Nephron (organoid): Measurements from ENCODE around the gene FAM120B.

Experiments
- H3K27ac Mint-ChIP-seq, 3 experiments: 2 replicates each; pipeline ENCODE4 v1.8.0; 2020; ENCODE audit warnings: mixed read lengths in 3 of 3, mild to moderate bottlenecking in 2 of 3, moderate library complexity in 1 of 3
- H3K27me3 Mint-ChIP-seq: 2 replicates; pipeline ENCODE4 v1.8.0; 2021; ENCODE audit warnings: low read depth, mild to moderate bottlenecking, moderate library complexity, mixed read lengths
- H3K36me3 Mint-ChIP-seq: 2 replicates; pipeline ENCODE4 v1.8.0; 2020; ENCODE audit warnings: low read depth, mixed read lengths
- H3K4me1 Mint-ChIP-seq: 2 replicates; pipeline ENCODE4 v1.8.0; 2020; ENCODE audit warnings: mixed read lengths
- H3K4me3 Mint-ChIP-seq, 3 experiments: 2 replicates each; pipeline ENCODE4 v1.8.0; 2020; ENCODE audit warnings: mild to moderate bottlenecking in 3 of 3, mixed read lengths in 3 of 3, moderate library complexity in 2 of 3
- H3K9me3 Mint-ChIP-seq: 2 replicates; pipeline ENCODE4 v1.8.0; 2020; ENCODE audit warnings: mixed read lengths
- CTCF ChIP-seq, 3 experiments: fragments of 200-600 bp; sonication (generic); IDR thresholded peaks; one replicate each; pipeline ENCODE4 v1.5.0; 2021; ENCODE audit warnings: antibody characterized with exemption in 3 of 3; ENCODE audit not compliant: unreplicated experiment in 3 of 3

Gene FAM120B

GRCh38 chr6:170365593-170365992 is 59.0 kb downstream of the FAM120B start:
- H3K4me3 Mint-ChIP-seq: peak overlapping the region in 1 of 3 experiments; percentile 17
- peaks cover 3% of the 10 kb centered on the region for H3K27me3 Mint-ChIP-seq
- H3K36me3 Mint-ChIP-seq: peaks cover 42% of the 10 kb centered on the region
- H3K9me3 Mint-ChIP-seq: no peaks in the 10 kb centered on the region
- H3K4me1 Mint-ChIP-seq: peaks cover 46% of the 10 kb centered on the region
- peak overlapping the region; percentile 71 to 84 (median 76) for H3K27ac Mint-ChIP-seq
- TF ChIP-seq CTCF (IDR thresholded peaks at IDR 0.05; ENCODE audit: unreplicated experiment in 3 of 3): no peak

GRCh38 chr6:170366248-170366960 is 59.8 kb downstream of the FAM120B start:
- TF ChIP-seq CTCF (IDR thresholded peaks at IDR 0.05; ENCODE audit: unreplicated experiment in 3 of 3): no peak
- H3K9me3 Mint-ChIP-seq: no peaks in the 10 kb centered on the region
- peak overlapping the region; percentile 71 to 76 (median 72) for H3K27ac Mint-ChIP-seq
- H3K36me3 Mint-ChIP-seq: peaks cover 48% of the 10 kb centered on the region
- H3K27me3 Mint-ChIP-seq: peaks cover 3% of the 10 kb centered on the region
- peak overlapping the region in 1 of 3 experiments; percentile 17 for H3K4me3 Mint-ChIP-seq
- H3K4me1 Mint-ChIP-seq: peaks cover 49% of the 10 kb centered on the region

GRCh38 chr6:170367241-170367640 is 60.7 kb downstream of the FAM120B start:
- Mint-ChIP-seq H3K9me3 (no peaks in the 10 kb centered on the region), H3K36me3 (peaks cover 47% of the 10 kb centered on the region), H3K4me1 (peaks cover 49% of the 10 kb centered on the region), H3K4me3 (no peak overlapping the region), H3K27ac (peak overlapping the region in 2 of 3 experiments; percentile 72 to 76), H3K27me3 (peaks cover 3% of the 10 kb centered on the region)
- TF ChIP-seq CTCF (IDR thresholded peaks at IDR 0.05; ENCODE audit: unreplicated experiment in 3 of 3): no peak

- TF ChIP-seq CTCF (IDR thresholded peaks at IDR 0.05; ENCODE audit: unreplicated experiment in 3 of 3): no peak
- H3K36me3 Mint-ChIP-seq: peaks cover 40% of the 10 kb centered on the region
- H3K27me3 Mint-ChIP-seq: peaks cover 3% of the 10 kb centered on the region
- no peak overlapping the region for H3K27ac Mint-ChIP-seq
- peaks cover 49% of the 10 kb centered on the region for H3K4me1 Mint-ChIP-seq
- H3K4me3 Mint-ChIP-seq: no peak overlapping the region
- H3K9me3 Mint-ChIP-seq: no peaks in the 10 kb centered on the region
Measured at GRCh38 chr6:170368544-170368943, 62.0 kb downstream of the FAM120B start.

- TF ChIP-seq CTCF (IDR thresholded peaks at IDR 0.05; ENCODE audit: unreplicated experiment in 3 of 3): no peak
- peaks cover 50% of the 10 kb centered on the region for H3K4me1 Mint-ChIP-seq
- no peak overlapping the region for H3K27ac Mint-ChIP-seq
- H3K27me3 Mint-ChIP-seq: peaks cover 3% of the 10 kb centered on the region
- no peak overlapping the region for H3K4me3 Mint-ChIP-seq
- no peaks in the 10 kb centered on the region for H3K9me3 Mint-ChIP-seq
- H3K36me3 Mint-ChIP-seq: peaks cover 36% of the 10 kb centered on the region
Measured at GRCh38 chr6:170369403-170369802, 62.8 kb downstream of the FAM120B start.

- Mint-ChIP-seq H3K4me1 (peaks cover 40% of the 10 kb centered on the region), H3K27ac (no peak overlapping the region), H3K36me3 (peaks cover 30% of the 10 kb centered on the region), H3K9me3 (no peaks in the 10 kb centered on the region), H3K4me3 (no peak overlapping the region), H3K27me3 (peaks cover 3% of the 10 kb centered on the region)
- TF ChIP-seq CTCF (IDR thresholded peaks at IDR 0.05; ENCODE audit: unreplicated experiment in 3 of 3): no peak
Measured at GRCh38 chr6:170370416-170370815, 63.9 kb downstream of the FAM120B start.
